ENCODE results near the gene CDH13. TPM values are rescaled to one million over a fixed set of nuclear protein-coding genes. Genes with fewer than 3 reads are reported as not detected.

The CDH13 gene
- total and polyA plus RNA-seq, 12 donors = 0.86 to 30.6 (median 2.4) TPM

- H3K27me3 ChIP-seq = no peaks in the 10 kb centered on the region
- no peak overlapping the region for H3K27ac ChIP-seq
- intact Hi-C loops (cut with DNase I) = no loop called here
- H3K36me3 ChIP-seq (replicated peaks in 1 of 2) = no peaks in the 10 kb centered on the region
- H3K9me3 ChIP-seq (replicated peaks in 1 of 3) = no peaks in the 10 kb centered on the region
- no peak for TF ChIP-seq POLR2A (IDR thresholded peaks at IDR 0.05)
- TF ChIP-seq CTCF (IDR thresholded peaks at IDR 0.05) = no peak
- DNase-seq = no peak
- 81 to 88% (median 87%) methylated on average over 7 of the region's 7 CpGs for WGBS, 4 donors
- H3K4me1 ChIP-seq (replicated peaks in 1 of 2) = no peaks in the 10 kb centered on the region
- no peak overlapping the region for H3K4me3 ChIP-seq
Observed at GRCh38 chr16:83318390-83318789, 691.6 kb downstream of the CDH13 start.

- H3K27me3 ChIP-seq = peaks cover 3% of the 10 kb centered on the region
- H3K36me3 ChIP-seq (replicated peaks in 1 of 2) = no peaks in the 10 kb centered on the region
- H3K27ac ChIP-seq = no peak overlapping the region
- intact Hi-C loops (cut with DNase I) = no loop called here
- no peaks in the 10 kb centered on the region for H3K4me1 ChIP-seq (replicated peaks in 1 of 2)
- no peak overlapping the region for H3K4me3 ChIP-seq
- H3K9me3 ChIP-seq (replicated peaks in 1 of 3) = peaks cover 0 to 6% (median 0%) of the 10 kb centered on the region in 3 donors
- TF ChIP-seq POLR2A (IDR thresholded peaks at IDR 0.05) (no peak), CTCF (IDR thresholded peaks at IDR 0.05) (no peak)
- 79 to 93% (median 81%) methylated on average over 3 of the region's 3 CpGs for WGBS, 4 donors
- no peak for DNase-seq
Observed at GRCh38 chr16:83328936-83329335, 702.2 kb downstream of the CDH13 start.

- Histone ChIP-seq H3K36me3 (replicated peaks in 1 of 2) (no peaks in the 10 kb centered on the region), H3K9me3 (replicated peaks in 1 of 3) (peaks cover 0 to 6% (median 0%) of the 10 kb centered on the region in 3 donors), H3K27me3 (peaks cover 3% of the 10 kb centered on the region), H3K27ac (no peak overlapping the region), H3K4me1 (replicated peaks in 1 of 2) (no peaks in the 10 kb centered on the region), H3K4me3 (no peak overlapping the region)
- DNase-seq = no peak
- 69 to 94% (median 82%) methylated on average over 6 to 7 of the region's 7 CpGs for WGBS, 4 donors
- TF ChIP-seq POLR2A (IDR thresholded peaks at IDR 0.05) (no peak), CTCF (IDR thresholded peaks at IDR 0.05) (no peak)
- intact Hi-C loops (cut with DNase I) = no loop called here
Observed at GRCh38 chr16:83329441-83329840, 702.7 kb downstream of the CDH13 start.

- DNase-seq = no peak
- 47 to 55% (median 49%) methylated on average over 2 of the region's 2 CpGs for WGBS, 4 donors
- H3K4me3 ChIP-seq = no peak overlapping the region
- no peaks in the 10 kb centered on the region for H3K4me1 ChIP-seq (replicated peaks in 1 of 2)
- peaks cover 0 to 6% (median 0%) of the 10 kb centered on the region in 3 donors for H3K9me3 ChIP-seq (replicated peaks in 1 of 3)
- H3K36me3 ChIP-seq (replicated peaks in 1 of 2) = no peaks in the 10 kb centered on the region
- no peak overlapping the region for H3K27ac ChIP-seq
- no peaks in the 10 kb centered on the region for H3K27me3 ChIP-seq
- intact Hi-C loops (cut with DNase I) = no loop called here
- TF ChIP-seq POLR2A (IDR thresholded peaks at IDR 0.05) (no peak), CTCF (IDR thresholded peaks at IDR 0.05) (no peak)
Observed at GRCh38 chr16:83330251-83330650, 703.5 kb downstream of the CDH13 start.

Data from adrenal gland (tissue), 12 donors.